Spleen (tissue), 11 donors: ENCODE measurements around the gene IL1RAPL2. TPM values are rescaled to one million over a fixed set of nuclear protein-coding genes. Genes with fewer than 3 reads are reported as not detected.

ENCODE experiments used
- DNase-seq: peaks from one replicate; pipeline ENCODE4 v3.0.0-alpha.2; 2020
- H3K27ac ChIP-seq, 8 donors: fragments of 200-600 bp; sonication (generic) in 7 of 8; 1 replicate in 4 of 8; 2 replicates in 4 of 8; pipeline versions ENCODE4 v1.5.0 to v1.8.0; 2016 to 2021; ENCODE audit warnings: inconsistent platforms in 4 of 8, mild to moderate bottlenecking in 4 of 8, moderate library complexity in 1 of 8
- H3K27me3 ChIP-seq, 7 donors: fragments of 200-600 bp; sonication (generic) in 6 of 7; replicated peaks in 1 of 7; 1 replicate in 4 of 7; 2 replicates in 3 of 7; pipeline versions ENCODE4 v1.5.0 to v1.8.0; 2016 to 2021; ENCODE audit warnings: inconsistent platforms in 3 of 7, mild to moderate bottlenecking in 1 of 7
- H3K36me3 ChIP-seq, 6 donors: fragments of 200-600 bp; sonication (generic) in 5 of 6; 1 replicate in 4 of 6; 2 replicates in 2 of 6; pipeline versions ENCODE4 v1.5.0 to v1.8.0; 2016 to 2021; ENCODE audit warnings: inconsistent platforms in 2 of 6
- H3K4me1 ChIP-seq, 6 donors: fragments of 200-600 bp; sonication (generic) in 5 of 6; 1 replicate in 3 of 6; 2 replicates in 3 of 6; pipeline versions ENCODE4 v1.5.0 to v1.8.0; 2016 to 2021; ENCODE audit warnings: inconsistent platforms in 3 of 6
- H3K4me3 ChIP-seq, 8 donors: fragments of 200-600 bp; sonication (generic) in 7 of 8; 1 replicate in 4 of 8; 2 replicates in 4 of 8; pipeline versions ENCODE4 v1.5.0 to v1.8.0; 2016 to 2021; ENCODE audit warnings: inconsistent platforms in 4 of 8, mild to moderate bottlenecking in 4 of 8, moderate library complexity in 2 of 8
- H3K9me3 ChIP-seq, 8 donors: fragments of 200-600 bp; sonication (generic) in 7 of 8; 1 replicate in 4 of 8; 2 replicates in 4 of 8; pipeline versions ENCODE4 v1.5.0 to v1.8.0; 2016 to 2021; ENCODE audit warnings: inconsistent platforms in 4 of 8
- POLR2A ChIP-seq, 3 donors: fragments of 450-650 bp; IDR thresholded peaks; one replicate each; pipeline ENCODE4 v1.5.1; 2017; ENCODE audit warnings: antibody characterized with exemption in 3 of 3, mild to moderate bottlenecking in 1 of 3
- POLR2AphosphoS5 ChIP-seq, 3 donors: sonication (generic); formaldehyde crosslinking; IDR thresholded peaks; one replicate each; pipeline ENCODE4 v1.5.1; 2017; ENCODE audit warnings: antibody characterized with exemption in 3 of 3
- WGBS, 5 donors: extraction: QIAGEN DNeasy Blood & Tissue Kit in 3 of 5; methylation state at CpG; one replicate each; pipeline versions ENCODE4 v1.1.5 to v1.1.7; 2013 to 2018; 5-methylcytosine and 5-hydroxymethylcytosine counted together
- intact Hi-C: fragments of 100-400 bp; cut with DNase I; formaldehyde crosslinking; loops from one replicate; pipeline ENCODE4 v1.15.0; 2023; ENCODE audit warnings: low total_unique reads
- polyA plus RNA-seq, 3 donors: library from polyadenylated mRNA; stranded (reverse); fragments of 200-250 nt; gene quantifications; one replicate each; pipeline ENCODE4 v1.2.1, GENCODE V29; 2013
- total RNA-seq, 7 donors: library from RNA; depleted of rRNA in 3 of 7; stranded (reverse); fragments of >200 nt in 3 of 7; fragmentation: NEBNext Ultra II Directional in 4 of 7; extraction: Animal tissue kit (Norgen Biotek cat#: 25700) in 4 of 7; gene quantifications; one replicate each; pipeline versions ENCODE4 v1.1.0 to v1.2.1, GENCODE V29; 2016 to 2021
- TF ChIP-seq, protein P1 (sequence below), 11 experiments: fragments of 200-600 bp in 7 of 11; fragments of 450-650 bp in 4 of 11; sonication (generic) in 4 of 11; IDR thresholded peaks in 8 of 11; conservative IDR thresholded peaks in 3 of 11; 1 replicate in 7 of 11; 2 replicates in 4 of 11; pipeline versions ENCODE4 v1.4.0 to v1.8.0; 2016 to 2021; ENCODE audit warnings: antibody characterized with exemption in 11 of 11, inconsistent platforms in 4 of 11, mild to moderate bottlenecking in 1 of 11
- donor health status: healthy with polysubstance abuse.
- donor health status: DM: no; HTN: no; CAD: no; lungs with moderate emphysema.
- donor health status: DM: no; HTN: no; CAD: no.
- donor health status: Bipolar disorder and iron deficiency.
- donor health status: healthy.
- donor health status: DM: no; HTN: no; CAD: no.
- donor health status: DM: yes; HTN: yes; CAD: no.

IL1RAPL2 gene
- total and polyA plus RNA-seq, 10 donors: not detected

DNA sequence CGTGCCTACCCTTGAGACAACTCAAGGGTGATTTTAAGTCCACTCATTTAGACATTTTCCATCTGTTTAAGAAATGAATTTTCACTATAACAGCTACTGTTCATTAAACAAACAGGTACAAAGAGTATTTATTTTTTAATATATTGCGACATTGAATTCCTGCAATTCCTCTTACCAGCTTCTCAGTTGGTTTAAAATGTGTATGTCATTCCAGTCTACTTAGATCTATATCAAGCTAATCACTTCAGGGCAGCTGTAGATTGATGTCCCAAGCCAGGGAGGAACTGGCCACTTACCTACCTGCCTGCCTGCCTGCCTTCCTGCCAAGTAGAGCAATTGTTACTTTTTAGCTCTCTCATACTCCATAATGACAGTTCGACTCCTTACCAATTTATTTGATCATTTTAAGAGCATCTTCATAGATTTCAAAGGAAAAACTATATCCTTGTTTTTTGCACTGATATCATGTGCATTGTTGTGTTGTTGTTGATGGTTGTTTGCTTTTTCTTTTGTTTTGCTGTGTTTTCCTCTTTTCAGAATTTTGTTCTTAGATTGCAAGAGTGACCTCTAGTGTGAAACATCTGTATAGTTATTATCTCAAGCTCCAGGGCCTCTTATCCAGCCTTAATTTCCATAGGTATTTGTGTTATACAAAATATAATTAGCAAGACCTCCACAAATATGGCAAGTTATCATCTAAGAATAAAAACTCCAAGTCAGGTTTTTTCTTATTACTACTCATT lies 1135.5 kb downstream of the IL1RAPL2 start:
- Histone ChIP-seq H3K4me1 (no peaks in the 10 kb centered on the region), H3K27me3 (no peaks in the 10 kb centered on the region), H3K36me3 (no peaks in the 10 kb centered on the region), H3K9me3 (no peaks in the 10 kb centered on the region), H3K27ac (no peak overlapping the region), H3K4me3 (no peak overlapping the region)
- DNase-seq: no peak
- 50 to 68% (median 54%) methylated on average over 3 of the region's 3 CpGs for whole genome bisulfite sequencing, 5 donors
- intact Hi-C loops: no loop called here
- TF ChIP-seq POLR2A (IDR thresholded peaks at IDR 0.05): no peak
- no peak for TF ChIP-seq POLR2AphosphoS5 (IDR thresholded peaks at IDR 0.05)
- TF ChIP-seq, protein P1, sequence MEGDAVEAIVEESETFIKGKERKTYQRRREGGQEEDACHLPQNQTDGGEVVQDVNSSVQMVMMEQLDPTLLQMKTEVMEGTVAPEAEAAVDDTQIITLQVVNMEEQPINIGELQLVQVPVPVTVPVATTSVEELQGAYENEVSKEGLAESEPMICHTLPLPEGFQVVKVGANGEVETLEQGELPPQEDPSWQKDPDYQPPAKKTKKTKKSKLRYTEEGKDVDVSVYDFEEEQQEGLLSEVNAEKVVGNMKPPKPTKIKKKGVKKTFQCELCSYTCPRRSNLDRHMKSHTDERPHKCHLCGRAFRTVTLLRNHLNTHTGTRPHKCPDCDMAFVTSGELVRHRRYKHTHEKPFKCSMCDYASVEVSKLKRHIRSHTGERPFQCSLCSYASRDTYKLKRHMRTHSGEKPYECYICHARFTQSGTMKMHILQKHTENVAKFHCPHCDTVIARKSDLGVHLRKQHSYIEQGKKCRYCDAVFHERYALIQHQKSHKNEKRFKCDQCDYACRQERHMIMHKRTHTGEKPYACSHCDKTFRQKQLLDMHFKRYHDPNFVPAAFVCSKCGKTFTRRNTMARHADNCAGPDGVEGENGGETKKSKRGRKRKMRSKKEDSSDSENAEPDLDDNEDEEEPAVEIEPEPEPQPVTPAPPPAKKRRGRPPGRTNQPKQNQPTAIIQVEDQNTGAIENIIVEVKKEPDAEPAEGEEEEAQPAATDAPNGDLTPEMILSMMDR (IDR thresholded peaks at IDR 0.05 in 8 of 11, conservative IDR thresholded peaks at IDR 0.05 in 3 of 11): no peak

DNA sequence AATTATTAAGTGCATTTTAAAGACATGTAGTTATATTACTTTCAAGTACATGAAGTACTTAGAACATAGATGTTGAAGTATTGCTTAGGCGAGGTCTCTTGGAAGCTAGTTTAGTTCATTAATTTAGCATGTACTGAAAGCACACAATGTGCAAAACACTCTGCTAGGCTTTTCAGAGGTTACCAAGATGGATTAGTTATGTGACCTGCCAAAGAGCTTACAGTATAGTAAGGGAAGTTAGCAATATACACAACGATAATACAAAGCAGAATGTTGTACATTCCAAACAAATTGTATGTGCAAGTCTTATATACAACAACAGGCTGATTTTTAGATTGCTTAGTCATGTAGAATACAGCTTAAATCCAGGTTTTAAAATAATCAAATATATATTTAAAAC lies 1137.9 kb downstream of the IL1RAPL2 start:
- intact Hi-C loops: no loop called here
- Histone ChIP-seq H3K4me1 (no peaks in the 10 kb centered on the region), H3K4me3 (no peak overlapping the region), H3K27me3 (no peaks in the 10 kb centered on the region), H3K27ac (no peak overlapping the region), H3K36me3 (no peaks in the 10 kb centered on the region), H3K9me3 (no peaks in the 10 kb centered on the region)
- TF ChIP-seq, protein P1 (IDR thresholded peaks at IDR 0.05 in 8 of 11, conservative IDR thresholded peaks at IDR 0.05 in 3 of 11): no peak
- TF ChIP-seq POLR2AphosphoS5 (IDR thresholded peaks at IDR 0.05) (no peak), POLR2A (IDR thresholded peaks at IDR 0.05) (no peak)
- no peak for DNase-seq
- WGBS, 5 donors: 57 to 71% (median 66%) methylated on average over 2 of the region's 2 CpGs

DNA sequence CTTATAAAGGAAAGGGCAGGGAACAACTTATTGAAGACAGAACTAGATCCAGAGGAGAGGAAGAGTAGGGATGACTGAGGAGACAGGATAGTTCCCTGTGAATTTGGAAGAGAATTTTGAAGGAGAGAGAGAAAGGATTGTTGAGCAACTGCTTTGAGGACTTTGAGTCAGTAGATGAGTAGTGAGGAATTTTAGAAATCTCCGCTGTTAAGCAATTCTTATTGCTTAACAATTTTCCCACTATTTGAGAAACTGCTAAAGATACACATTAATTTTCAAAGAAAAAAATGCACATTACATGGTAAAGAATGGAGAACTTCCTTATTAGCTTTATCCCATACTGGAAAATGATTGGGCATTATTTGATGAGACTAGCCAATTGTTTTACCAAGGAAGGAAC lies 1140.0 kb downstream of the IL1RAPL2 start:
- TF ChIP-seq POLR2AphosphoS5 (IDR thresholded peaks at IDR 0.05): no peak
- TF ChIP-seq, protein P1 (IDR thresholded peaks at IDR 0.05 in 8 of 11, conservative IDR thresholded peaks at IDR 0.05 in 3 of 11): no peak
- Histone ChIP-seq H3K4me1 (no peaks in the 10 kb centered on the region), H3K27ac (no peak overlapping the region), H3K4me3 (no peak overlapping the region), H3K9me3 (no peaks in the 10 kb centered on the region), H3K27me3 (no peaks in the 10 kb centered on the region), H3K36me3 (no peaks in the 10 kb centered on the region)
- 88 to 100% (median 93%) methylated on average over 1 of the region's 1 CpG for WGBS, 5 donors
- intact Hi-C loops: no loop called here
- no peak for DNase-seq

DNA sequence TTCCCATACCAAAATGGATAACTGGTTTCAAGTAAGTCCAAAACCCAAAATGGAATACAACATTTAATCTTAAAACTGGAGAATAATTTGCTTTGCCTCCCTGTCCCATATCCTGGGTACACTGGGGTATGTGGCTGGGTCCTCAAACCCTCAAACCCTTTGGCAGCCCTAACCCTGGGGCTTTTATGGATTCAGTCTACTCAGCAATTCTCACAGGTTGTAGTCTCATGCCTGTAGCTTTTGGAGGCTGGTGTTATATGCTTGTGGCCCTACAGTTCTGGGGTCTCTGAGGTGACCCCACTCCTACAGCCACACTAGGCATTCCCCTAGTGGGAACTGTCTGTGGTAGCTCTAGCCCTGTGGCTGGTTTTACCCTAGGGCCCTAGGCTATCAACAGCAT lies 1145.8 kb downstream of the IL1RAPL2 start:
- no peak for DNase-seq
- Histone ChIP-seq H3K4me1 (no peaks in the 10 kb centered on the region), H3K27ac (no peak overlapping the region), H3K4me3 (no peak overlapping the region), H3K36me3 (no peaks in the 10 kb centered on the region), H3K27me3 (peaks cover 0 to 3% (median 0%) of the 10 kb centered on the region in 7 donors), H3K9me3 (no peaks in the 10 kb centered on the region)
- intact Hi-C loops: no loop called here
- TF ChIP-seq, protein P1 (IDR thresholded peaks at IDR 0.05 in 8 of 11, conservative IDR thresholded peaks at IDR 0.05 in 3 of 11): no peak
- TF ChIP-seq POLR2A (IDR thresholded peaks at IDR 0.05): no peak
- no peak for TF ChIP-seq POLR2AphosphoS5 (IDR thresholded peaks at IDR 0.05)
